Esophagus (tissue), 2 donors: ENCODE measurements around the gene ECSIT. TPM values are rescaled to one million over a fixed set of nuclear protein-coding genes. Genes with fewer than 3 reads are reported as not detected.

Experiments used
- H3K27ac ChIP-seq, 2 donors: one replicate each; pipeline ENCODE4 v1.5.1; 2013; ENCODE audit warnings: low read depth in 2 of 2, mild to moderate bottlenecking in 2 of 2, inconsistent platforms in 1 of 2, low read length in 1 of 2, moderate library complexity in 1 of 2
- H3K27me3 ChIP-seq, 2 donors: one replicate each; pipeline ENCODE4 v1.6.1; 2013; ENCODE audit warnings: low read length in 2 of 2, control low read depth in 1 of 2, mild to moderate bottlenecking in 1 of 2; ENCODE audit not compliant: insufficient read depth in 2 of 2, control insufficient read depth in 1 of 2
- H3K36me3 ChIP-seq, 2 donors: one replicate each; pipeline ENCODE4 v1.6.1; 2013; ENCODE audit warnings: low read length in 1 of 2; ENCODE audit not compliant: control insufficient read depth in 2 of 2, insufficient read depth in 2 of 2
- H3K4me1 ChIP-seq, 2 donors: one replicate each; pipeline ENCODE4 v1.6.1; 2013; ENCODE audit warnings: low read length in 1 of 2; ENCODE audit not compliant: control insufficient read depth in 2 of 2, insufficient read depth in 2 of 2
- H3K4me3 ChIP-seq, 2 donors: one replicate each; pipeline ENCODE4 v1.5.1; 2013; ENCODE audit warnings: low read length in 2 of 2, mild to moderate bottlenecking in 2 of 2, low read depth in 1 of 2, moderate library complexity in 1 of 2
- H3K9me3 ChIP-seq, 2 donors: one replicate each; pipeline ENCODE4 v1.6.1; 2013; ENCODE audit warnings: mild to moderate bottlenecking in 2 of 2, low read depth in 1 of 2, low read length in 1 of 2, moderate library complexity in 1 of 2; ENCODE audit not compliant: control insufficient read depth in 2 of 2, insufficient read depth in 1 of 2
- WGBS, 2 donors: extraction: QIAGEN DNeasy Blood & Tissue Kit; methylation state at CpG; one replicate each; pipeline ENCODE4 v1.1.7; 2013; 5-methylcytosine and 5-hydroxymethylcytosine counted together
- polyA plus RNA-seq, 2 donors: library from polyadenylated mRNA; stranded (reverse); fragments of 200-250 nt; gene quantifications; one replicate each; pipeline ENCODE4 v1.2.3, GENCODE V29; 2013
- donor health status: healthy with polysubstance abuse.
- donor health status: Bipolar disorder and iron deficiency.

ECSIT gene
- polyA plus RNA-seq, 2 donors, result 36.3 to 41.2 TPM

DNA sequence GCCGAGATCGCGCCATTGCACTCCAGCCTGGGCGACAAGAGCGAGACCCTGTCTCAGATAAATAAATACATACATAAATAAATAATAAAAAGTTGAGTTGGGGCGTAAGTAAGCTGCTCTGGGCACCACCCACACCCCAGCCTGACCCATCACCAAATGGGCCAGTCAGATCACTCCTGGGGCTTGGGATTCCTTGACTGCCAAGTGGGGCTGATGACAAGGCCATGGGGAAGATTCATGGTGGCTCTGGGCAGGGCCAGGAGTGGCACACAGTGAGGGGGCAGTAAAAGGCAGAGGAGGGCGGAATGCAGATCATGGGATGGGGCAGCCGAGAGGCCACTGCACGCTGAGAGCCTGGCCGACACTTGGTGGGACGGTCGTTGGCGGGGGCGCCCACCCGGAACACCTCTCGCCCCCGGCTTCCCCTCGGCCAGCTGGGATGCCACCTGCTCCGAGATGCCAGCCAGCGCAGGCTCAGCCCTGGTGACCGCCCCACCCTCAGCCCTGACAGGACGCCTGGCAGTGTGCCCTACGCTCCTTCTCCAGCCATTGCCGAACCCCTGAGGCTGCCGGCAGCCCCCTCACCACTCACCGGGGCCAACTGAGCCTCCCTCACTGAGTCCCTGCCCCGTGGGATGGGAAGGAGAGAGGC, 34.2 kb downstream of the ECSIT start:
- peaks cover 0 to 27% of the 10 kb centered on the region in 2 donors for H3K36me3 ChIP-seq
- no peaks in the 10 kb centered on the region for H3K9me3 ChIP-seq
- 94 to 96% methylated on average over 27 of the region's 27 CpGs for WGBS, 2 donors

DNA sequence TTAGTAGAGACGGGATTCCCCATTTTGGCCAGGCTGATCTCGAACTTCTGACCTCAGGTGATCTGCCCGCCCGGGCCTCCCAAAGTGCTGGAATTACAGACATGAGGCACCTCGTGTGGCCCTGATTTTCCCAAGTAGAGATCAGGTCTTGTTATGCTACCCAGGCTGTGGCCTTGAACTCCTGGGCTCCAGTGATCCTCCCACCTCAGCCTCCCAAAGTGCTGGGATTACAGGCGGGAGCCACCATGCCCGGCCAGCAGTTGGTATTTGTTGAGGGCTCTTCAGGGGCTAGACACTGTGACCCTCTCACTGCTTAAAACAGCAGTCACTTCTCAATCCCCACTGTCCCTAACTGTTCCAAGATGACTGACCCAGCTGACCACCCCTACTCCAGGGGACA, 39.6 kb downstream of the ECSIT start:
- Histone ChIP-seq H3K27me3 (no peaks in the 10 kb centered on the region), H3K4me3 (no peak overlapping the region), H3K4me1 (no peaks in the 10 kb centered on the region), H3K9me3 (no peaks in the 10 kb centered on the region), H3K36me3 (peaks cover 0 to 21% of the 10 kb centered on the region in 2 donors), H3K27ac (no peak overlapping the region)
- 93 to 95% methylated on average over 7 of the region's 7 CpGs for WGBS, 2 donors

More for the DNA sequence above, 34.2 kb downstream of the ECSIT start:
- no peak overlapping the region for H3K4me3 ChIP-seq
- H3K27me3 ChIP-seq, result no peaks in the 10 kb centered on the region
- peaks cover 0 to 2% of the 10 kb centered on the region in 2 donors for H3K4me1 ChIP-seq
- no peak overlapping the region for H3K27ac ChIP-seq

DNA sequence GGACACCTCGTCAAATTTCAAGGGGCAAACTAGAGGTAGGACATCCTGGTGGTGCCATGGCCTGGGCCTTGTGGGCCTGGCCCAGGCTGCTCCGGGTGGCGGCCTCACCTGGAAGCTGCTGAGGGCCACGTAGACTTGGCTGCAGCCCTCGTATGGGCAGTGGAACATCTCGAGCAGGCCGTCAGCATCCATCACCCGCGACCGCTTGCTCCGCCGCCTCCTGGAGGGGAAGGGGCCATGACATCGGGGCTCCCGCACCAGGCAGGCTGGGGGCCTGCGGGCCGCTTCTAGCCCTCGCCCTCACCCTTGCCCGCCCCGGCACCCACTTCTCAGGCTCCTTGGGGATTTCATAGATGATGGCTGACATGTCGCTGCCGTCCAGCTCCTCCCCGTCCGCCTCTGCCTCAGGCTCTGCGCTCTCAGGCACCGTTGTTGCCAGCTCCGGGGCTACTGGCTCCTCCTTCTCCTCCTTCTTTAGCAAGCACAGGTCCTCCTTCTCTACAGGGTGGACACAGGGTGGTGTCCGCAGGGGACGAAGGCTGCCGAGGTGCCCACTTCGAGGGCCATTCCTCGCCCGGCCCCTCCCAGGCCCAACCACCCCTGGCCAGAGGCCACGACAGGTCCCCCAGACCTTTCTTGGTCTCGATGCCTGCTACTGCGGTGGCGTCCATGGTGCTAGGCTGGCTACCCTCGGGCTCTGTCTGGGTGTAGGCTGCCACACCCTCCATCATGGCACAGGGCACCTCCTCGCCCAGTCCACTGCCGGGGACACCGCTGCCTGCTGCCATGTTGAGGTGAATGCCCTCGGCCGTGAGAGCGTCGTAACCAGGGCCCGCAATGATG, 42.1 kb downstream of the ECSIT start:
- H3K36me3 ChIP-seq, result peaks cover 0 to 21% of the 10 kb centered on the region in 2 donors
- WGBS, 2 donors, result 88 to 89% methylated on average over 41 to 45 of the region's 45 CpGs
- H3K27me3 ChIP-seq, result peaks cover 0 to under 1% of the 10 kb centered on the region in 2 donors
- H3K4me1 ChIP-seq, result peaks cover 0 to 5% of the 10 kb centered on the region in 2 donors
- H3K27ac ChIP-seq, result no peak overlapping the region
- no peak overlapping the region for H3K4me3 ChIP-seq
- H3K9me3 ChIP-seq, result peaks cover 0 to under 1% of the 10 kb centered on the region in 2 donors

DNA sequence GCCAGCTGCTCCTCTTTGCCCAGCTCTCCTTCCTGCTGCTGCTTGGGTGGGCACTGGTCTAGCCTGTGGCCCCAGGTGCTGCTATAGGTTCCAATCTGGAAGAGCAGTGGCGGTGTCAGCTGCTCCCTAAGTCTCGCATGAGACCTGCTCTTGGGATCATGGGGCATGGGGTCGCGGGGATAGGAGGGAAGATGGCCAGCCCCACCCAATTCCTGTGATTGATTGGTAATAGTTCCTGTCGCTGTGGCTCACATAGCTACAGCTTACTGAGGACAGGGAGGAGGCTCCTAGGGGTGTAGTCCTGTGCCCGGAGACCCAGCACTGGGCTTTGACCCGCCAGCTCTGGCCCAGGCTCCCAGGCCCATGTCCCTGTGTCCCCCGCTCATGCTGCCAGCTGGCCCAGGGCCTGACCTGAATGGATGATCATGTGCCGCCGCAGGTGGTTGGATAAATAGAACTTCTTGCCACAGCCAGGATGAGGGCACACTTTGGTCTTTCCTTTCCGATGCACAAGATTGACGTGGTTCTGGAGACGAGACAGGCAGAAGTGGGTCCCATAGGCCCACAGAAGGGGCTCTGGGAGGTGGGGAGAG, 43.6 kb downstream of the ECSIT start:
- H3K27me3 ChIP-seq, result peaks cover 0 to 6% of the 10 kb centered on the region in 2 donors
- H3K36me3 ChIP-seq, result peaks cover 0 to 17% of the 10 kb centered on the region in 2 donors
- H3K27ac ChIP-seq, result no peak overlapping the region
- H3K9me3 ChIP-seq, result peaks cover 0 to 3% of the 10 kb centered on the region in 2 donors
- no peak overlapping the region for H3K4me3 ChIP-seq
- WGBS, 2 donors, result 87 to 89% methylated on average over 13 of the region's 13 CpGs
- H3K4me1 ChIP-seq, result peaks cover 2 to 7% of the 10 kb centered on the region in 2 donors

DNA sequence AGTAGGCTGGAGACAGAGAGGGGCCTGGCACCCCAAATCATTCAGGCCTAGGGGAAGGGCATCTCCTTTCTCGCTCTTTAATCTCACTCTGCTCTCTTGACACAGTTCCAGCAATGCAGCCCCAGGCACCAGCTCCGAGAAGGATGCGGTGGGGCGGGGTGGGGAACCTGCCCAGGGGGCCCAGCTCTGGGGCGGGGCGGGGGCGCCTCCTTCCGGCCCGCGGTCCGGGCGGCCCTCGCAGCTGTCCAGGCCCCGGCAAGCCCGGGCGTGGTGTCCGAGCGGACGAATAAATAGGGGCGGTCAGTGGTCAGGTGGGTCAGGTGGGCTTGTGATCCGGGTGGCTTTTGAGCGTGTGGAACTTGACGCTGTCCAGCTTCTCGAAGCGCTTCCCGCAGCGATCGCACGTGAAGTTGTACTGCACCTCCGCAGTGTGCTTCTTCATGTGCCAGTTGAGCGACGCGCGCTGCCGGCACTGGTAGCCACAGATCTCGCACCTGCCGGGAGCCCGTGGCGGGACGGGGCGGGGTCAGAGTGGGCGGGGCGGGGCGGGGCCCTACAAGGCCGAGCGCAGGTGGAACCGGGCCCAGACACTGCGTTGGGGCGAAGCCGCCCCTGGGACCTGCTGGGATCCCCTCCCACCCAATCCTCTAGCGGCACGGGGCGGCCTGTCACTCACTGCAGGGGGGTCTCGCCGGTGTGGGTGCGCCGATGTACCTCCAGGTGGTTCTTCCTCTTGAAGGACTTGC, 45.4 kb downstream of the ECSIT start:
- H3K27ac ChIP-seq, result no peak overlapping the region
- peaks cover 0 to 17% of the 10 kb centered on the region in 2 donors for H3K36me3 ChIP-seq
- H3K27me3 ChIP-seq, result peaks cover 0 to 10% of the 10 kb centered on the region in 2 donors
- peaks cover 7 to 8% of the 10 kb centered on the region in 2 donors for H3K4me1 ChIP-seq
- H3K4me3 ChIP-seq, result no peak overlapping the region
- peaks cover 0 to 3% of the 10 kb centered on the region in 2 donors for H3K9me3 ChIP-seq
- 71 to 78% methylated on average over 53 to 57 of the region's 57 CpGs for WGBS, 2 donors

DNA sequence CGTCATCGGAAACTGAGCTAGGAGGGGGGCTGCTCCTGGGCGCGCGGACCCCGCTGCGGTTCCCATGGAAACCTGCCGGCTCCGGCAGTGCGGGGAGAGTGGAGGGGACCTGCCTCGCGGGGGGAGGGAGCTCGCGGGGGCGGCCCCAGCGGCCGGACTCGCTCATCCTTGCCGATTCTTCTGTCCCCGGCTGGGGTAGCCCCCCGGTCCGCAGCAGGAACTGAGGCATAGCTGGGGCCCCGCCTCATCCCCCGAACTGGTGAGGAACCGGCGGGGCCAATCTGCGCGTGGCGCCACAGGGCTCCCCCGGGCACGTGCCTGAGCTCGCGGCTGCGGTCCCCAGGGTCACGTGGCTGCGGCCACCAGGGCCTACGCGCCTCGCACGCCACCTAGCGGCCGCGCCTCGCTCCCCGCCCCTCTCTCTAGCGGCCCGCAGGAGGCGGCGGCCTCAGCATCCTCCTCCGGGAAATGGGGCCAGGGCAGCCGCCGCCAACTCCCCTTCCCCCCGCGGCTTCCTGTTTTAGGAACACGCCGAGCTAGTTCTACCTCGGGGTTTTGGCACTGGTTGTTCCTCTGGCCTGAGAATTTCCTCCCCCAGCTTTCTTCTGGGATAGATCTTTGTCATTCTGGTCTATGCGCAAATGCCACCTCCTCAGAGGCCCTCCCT, 46.4 kb downstream of the ECSIT start:
- Histone ChIP-seq H3K27me3 (peaks cover 0 to 10% of the 10 kb centered on the region in 2 donors), H3K27ac (no peak overlapping the region), H3K4me3 (peak overlapping the region in 1 of 2 donors; percentile 8), H3K36me3 (peaks cover 0 to 15% of the 10 kb centered on the region in 2 donors), H3K4me1 (peaks cover 7 to 8% of the 10 kb centered on the region in 2 donors), H3K9me3 (peaks cover 0 to 3% of the 10 kb centered on the region in 2 donors)
- WGBS, 2 donors, result 2 to 3% methylated on average over 49 to 58 of the region's 58 CpGs

DNA sequence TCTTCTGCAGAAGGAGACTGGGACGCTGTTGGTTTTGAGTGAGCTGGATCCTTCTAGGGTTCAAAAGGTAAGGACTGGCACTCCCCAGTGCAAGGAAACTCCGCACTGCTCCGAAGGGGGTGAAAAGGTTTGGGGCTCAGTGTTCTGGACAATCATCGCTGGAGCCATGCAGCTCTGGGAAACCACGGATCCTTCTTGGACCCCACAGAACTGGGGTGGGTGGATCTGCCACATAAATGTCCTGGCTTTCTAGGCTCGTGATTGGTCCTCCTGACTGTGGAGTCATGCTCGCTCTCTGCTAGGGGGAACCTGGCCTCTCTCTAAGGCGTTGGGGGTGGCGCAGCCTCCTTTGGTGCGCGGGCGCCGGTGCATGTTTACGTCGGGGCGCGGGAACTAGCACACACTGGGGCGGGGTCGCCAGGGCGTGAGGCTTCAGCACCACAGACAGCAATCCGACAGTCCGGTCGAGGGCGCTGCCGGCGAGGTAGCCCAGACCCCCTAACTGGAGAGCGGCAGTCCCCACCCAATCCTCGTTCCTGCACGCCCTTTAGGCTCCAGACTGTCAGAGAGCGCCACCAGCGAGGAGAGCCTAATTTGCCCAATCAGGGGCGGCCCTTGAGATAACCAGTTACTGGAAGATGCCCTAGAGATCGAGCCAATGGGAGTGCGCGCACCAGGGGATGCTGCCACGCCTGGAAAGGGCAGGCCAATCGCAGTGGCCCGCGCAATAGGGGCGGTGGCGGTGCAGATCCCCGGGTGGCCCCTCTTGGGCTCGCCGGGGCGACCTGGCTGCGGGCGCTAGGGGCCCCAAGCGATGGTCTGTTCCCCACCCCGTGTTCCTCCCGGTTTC, 47.2 kb downstream of the ECSIT start:
- H3K9me3 ChIP-seq, result peaks cover 0 to 3% of the 10 kb centered on the region in 2 donors
- no peak overlapping the region for H3K27ac ChIP-seq
- peak overlapping the region in 1 of 2 donors; percentile 8 for H3K4me3 ChIP-seq
- 4 to 7% methylated on average over 47 to 50 of the region's 50 CpGs for whole genome bisulfite sequencing, 2 donors
- H3K36me3 ChIP-seq, result peaks cover 0 to 8% of the 10 kb centered on the region in 2 donors
- H3K27me3 ChIP-seq, result peaks cover 0 to 10% of the 10 kb centered on the region in 2 donors
- peaks cover 7 to 8% of the 10 kb centered on the region in 2 donors for H3K4me1 ChIP-seq
